IPS-NIHi7 (cell line): Measurements from ENCODE around the gene HDAC11.
"Not testable (repeated sequence)": the region's sequence is repeated elsewhere in the genome, so short reads cannot be mapped to it uniquely, and the experiment has no call there.

Source experiments
- DNase-seq: peaks from one replicate; pipeline ENCODE4 v3.0.0; 2012; ENCODE audit warnings: mixed read lengths; ENCODE audit errors: extremely low spot score

Gene HDAC11

DNA sequence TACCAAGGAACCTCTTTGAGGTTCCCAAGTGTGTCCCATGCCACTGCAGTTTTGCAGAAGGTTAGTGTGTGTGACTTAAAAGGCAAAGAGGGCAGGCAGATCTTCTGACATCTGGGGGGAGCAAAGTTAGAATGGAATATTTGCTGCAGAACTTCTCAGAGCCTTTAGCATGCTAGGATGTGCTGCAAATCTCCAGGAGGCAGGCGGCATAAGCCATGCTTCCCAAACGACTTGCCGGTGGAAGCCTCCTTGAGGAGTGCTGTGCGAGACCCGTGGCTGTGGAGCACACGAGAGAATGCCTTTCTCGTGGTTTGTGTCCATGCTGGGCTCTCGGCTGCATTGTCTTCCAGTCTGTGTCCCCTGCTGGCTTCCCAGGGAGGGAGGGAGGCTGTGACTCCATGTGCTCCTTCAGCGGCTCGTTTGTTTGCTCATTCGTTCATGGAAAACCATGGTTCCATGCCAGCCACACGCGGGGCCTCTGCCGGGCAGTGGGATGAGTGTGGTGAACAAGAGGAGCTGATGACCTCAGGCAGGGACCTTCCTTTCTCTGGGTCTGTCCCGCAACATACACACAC lies 13.8 kb downstream of the HDAC11 start:
- no peak for DNase-seq

DNA sequence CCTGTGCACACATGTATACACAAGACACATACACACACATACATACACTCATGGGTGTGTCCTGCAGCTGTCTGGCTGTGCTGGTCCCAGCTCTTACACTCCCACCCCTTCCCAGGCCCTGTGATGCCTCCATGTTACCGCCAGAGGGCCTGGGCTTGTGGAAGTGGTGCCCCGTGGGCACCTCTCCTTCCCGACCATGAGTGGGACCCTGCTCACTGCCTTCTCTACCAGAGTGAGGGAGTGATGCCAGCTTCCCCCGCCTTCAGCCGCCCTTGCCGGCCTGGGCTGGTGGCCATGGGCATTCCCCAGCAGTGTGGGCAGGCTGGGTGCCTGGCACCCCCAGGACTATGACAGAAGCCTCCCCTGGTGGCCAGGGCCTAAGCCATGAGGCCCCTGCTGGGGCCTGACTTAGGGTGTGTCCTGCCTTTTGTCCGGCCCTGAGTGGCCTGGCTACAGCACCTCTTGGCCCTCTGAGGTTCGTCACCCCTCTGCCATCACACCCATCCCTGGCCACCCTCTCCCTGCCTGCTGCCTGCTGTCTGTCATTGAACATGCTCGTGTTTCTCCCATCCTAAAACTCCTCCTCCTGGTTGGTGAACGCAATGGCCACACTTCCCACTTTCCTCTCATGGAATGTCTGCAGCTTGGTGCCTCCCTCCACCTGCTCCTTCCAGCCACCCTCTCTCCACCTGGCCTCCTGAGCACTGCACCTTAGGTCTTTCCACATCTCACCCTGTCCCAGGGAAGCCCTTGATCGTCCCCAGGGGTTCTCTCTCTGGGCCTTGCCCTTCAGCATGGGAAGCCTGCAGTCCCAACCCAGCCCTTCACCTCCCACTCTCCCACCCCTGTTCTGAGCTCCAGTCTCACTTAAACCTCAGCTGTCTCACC lies 14.6 kb downstream of the HDAC11 start:
- DNase-seq: no peak

DNA sequence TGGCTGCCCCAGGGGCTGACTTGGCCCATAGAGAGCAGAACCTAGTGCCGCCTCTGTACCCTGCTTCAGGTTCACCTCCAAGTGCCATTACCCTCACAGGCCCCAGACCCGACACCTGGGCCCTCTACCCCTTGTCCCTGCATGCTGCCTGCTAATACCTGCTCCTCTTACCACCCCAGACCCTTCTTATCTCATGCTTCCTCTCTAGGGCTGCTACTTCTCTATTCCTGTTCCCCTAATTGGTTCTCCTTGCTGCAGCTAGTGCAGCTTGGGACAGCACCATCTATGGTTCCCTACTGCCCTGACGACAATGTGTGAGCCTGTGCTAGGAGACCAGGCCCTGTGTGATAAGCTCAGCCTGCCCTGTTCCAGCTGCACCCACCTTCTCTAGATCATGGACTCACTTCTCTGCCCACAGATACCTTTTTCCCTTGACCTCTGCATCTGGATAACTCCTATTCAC lies 15.3 kb downstream of the HDAC11 start:
- no peak for DNase-seq

DNA sequence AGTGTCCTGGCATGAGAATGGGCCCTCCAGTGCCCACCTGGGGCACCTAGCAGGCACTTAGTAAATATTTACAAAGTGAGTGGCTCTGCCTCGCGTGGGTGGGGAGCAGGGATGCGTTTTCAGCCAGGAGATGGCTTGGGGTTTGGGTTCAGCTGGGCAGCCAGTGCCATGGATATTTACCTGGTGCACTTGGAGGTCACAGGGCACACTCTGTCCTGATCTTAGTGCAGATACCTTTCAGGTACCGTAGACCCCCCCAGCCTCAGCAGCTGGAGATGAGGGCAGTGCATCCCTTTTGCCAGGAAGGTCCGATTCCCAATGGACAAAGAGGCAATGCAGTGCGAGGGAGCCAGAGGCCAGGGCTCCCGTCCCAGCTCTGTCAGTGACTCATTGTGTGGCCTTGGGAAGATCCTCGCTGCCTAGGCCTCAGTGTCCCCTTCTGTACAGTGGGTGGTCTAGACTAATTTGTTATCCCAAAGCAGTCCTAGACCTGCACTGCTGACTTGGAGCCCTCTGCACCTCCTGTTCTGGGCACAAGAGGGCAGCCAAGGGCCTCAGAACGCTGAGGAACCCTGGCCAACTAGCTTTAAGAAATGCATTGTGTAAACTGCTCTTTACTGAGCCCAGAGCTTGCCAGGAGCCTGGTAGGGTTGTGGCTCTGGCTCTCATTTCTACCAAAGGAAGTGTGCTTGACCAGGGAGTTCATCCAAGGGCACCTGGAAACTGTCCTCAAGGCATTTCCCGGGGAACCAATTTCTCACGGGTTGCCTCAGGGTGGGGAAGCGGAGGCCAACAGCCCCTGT lies 16.0 kb downstream of the HDAC11 start:
- DNase-seq: peak; percentile 74

DNA sequence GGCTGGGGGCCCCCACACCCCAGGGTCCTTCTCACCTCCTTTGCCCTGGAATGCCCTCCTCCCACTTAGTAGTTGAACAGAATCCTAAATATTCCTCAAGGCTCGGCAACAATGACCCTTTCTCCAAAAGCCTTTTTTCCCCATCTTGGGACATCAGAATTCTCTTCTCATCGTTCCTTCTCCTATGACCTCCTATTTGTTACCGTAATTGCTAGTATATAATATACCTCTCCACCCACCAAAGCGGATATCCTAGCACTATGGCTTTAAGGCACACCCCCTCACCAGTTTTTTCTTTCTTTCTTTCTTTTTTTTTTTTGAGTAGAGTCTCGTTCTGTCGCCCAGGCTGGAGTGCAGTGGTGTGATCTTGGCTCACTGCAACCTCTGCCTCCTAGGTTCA lies 16.8 kb downstream of the HDAC11 start:
- DNase-seq: no peak

DNA sequence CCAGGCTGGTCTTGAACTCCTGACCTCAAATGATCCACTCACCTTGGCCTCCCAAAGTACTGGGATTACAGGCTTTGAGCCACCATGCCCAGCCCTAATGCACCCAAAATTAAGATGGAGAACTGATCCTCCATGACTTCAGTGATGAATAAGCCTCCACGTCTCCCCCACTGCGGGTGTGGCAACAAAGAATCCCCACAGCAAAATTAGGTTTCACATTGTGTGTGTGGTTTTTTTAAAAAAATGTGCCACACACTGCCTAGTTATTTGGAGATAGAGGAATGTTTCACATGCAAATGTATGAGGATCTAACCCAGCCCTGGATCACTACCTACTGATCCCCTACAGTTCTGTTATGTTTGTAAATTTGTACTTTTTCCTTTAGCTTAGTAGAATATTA lies 17.3 kb downstream of the HDAC11 start:
- no peak for DNase-seq

DNA sequence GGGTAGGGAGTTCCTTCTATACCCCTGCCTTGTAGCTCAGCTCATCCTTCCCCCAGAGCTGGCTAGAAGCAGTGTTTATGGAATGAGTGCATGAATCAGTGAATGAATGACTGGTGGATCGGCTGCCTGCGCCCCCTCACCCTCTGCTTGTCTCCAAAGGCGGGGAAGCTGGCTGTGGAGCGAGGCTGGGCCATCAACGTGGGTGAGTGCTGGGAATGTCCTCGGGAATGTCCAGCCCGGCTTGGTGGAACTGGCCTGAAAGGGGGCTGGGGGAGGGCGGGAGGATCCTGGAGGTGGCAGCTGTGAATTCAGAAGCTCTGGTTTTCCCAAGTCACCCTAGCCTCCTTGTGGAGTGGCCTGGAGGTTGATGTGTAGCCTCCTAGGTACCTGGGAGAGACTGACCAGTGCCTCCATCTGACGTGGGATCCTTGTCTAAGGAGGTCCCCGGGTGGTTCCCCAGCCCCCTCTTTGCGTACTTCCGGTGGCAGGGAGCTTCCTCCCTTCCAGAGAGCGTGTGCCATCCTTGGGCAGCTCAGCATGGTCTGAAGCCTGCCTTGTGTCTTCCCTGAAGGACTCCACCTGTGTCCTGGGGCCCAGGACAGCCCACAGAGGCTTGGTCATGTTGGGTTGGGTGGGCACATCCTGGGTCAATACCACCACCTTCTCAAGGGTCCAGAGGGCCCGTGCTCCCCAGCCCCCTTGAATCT lies 18.4 kb downstream of the HDAC11 start:
- no peak for DNase-seq

DNA sequence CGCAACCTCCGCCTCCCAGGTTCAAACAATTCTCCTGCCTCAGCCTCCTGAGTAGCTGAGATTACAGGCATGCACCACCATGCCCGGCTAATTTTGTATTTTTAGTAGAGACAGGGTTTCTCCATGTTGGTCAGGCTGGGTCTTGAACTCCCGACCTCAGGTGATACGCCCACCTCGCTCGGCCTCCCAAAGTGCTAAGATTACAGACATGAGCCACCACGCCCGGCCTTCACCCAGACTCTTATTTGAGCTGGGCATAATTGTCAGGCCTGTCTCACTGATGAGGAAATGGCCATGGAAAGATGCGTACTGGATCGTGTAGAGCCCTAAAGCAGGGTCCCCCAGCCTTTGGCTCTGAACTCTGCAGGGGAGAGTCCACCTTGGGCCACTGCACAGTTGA lies 19.1 kb downstream of the HDAC11 start:
- not testable (repeated sequence) for DNase-seq

DNA sequence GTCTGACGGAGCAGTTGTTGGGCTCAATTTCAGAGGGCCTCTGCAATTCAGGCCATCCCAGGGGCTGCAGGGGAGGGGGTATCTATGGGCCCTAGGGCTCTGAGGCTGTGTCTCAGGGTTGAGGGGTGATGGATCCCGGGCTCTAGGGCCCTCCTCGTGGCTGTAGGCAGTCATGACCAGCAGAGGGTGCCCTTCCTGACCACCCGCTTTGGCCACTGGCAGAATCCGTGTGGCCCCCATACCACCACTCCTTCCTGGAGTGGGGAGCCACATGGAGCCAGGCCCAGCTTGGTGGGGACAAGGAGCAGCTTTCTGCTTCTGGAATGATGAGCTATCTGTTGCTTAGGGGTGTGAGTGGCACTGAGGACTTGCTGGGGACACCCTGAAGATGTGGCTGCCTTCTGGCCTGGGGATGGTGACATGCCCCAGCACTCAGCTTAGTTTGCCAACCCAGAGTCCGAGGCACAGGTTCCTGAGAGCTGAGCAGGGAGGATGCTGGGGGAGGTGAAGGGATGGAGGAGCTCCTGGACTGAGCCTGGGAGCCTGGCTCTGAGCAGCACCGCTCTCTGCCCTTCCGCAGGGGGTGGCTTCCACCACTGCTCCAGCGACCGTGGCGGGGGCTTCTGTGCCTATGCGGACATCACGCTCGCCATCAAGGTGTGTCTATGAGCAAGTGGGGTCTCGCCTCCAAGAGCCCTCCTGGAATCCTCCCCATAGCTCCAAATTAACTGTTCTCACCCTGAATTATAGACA lies 20.2 kb downstream of the HDAC11 start:
- peak; percentile 85 for DNase-seq

DNA sequence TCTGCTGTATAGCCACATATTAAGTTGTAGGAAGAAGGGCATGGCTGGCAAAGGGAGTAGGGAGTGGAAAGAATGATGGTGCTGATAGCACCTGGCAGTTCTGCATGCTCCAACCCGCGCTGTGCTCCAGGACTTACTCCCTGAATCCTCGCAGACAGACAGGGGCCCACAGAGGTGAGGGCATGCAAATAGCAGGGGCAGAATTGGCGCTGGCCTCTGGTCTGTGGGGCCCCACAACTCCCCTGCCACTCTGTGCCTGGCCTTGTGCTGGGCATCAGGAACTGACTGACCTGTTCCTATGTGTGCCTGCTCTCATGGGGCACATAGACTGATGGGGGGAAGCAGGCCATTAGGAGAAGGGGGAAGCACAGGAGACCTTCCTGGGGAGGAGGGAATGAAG lies 20.9 kb downstream of the HDAC11 start:
- DNase-seq: no peak

DNA sequence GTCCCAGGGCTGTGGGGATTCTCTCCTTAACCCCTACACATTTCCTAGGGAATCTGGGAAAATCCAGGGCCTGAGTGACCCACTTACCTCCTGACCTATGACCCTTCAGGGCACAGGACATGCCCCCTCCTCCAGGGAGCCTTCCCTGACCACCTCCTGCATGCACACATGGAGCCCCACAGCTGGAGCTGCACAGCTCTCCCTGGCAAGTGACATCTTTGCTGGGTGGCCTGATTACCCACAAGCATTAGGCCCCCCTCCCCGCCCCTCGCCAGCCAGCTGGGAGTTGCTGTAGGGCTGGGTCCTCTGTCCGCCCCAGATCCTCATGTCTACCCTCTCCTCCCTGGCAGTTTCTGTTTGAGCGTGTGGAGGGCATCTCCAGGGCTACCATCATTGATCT lies 21.4 kb downstream of the HDAC11 start:
- DNase-seq: no peak

DNA sequence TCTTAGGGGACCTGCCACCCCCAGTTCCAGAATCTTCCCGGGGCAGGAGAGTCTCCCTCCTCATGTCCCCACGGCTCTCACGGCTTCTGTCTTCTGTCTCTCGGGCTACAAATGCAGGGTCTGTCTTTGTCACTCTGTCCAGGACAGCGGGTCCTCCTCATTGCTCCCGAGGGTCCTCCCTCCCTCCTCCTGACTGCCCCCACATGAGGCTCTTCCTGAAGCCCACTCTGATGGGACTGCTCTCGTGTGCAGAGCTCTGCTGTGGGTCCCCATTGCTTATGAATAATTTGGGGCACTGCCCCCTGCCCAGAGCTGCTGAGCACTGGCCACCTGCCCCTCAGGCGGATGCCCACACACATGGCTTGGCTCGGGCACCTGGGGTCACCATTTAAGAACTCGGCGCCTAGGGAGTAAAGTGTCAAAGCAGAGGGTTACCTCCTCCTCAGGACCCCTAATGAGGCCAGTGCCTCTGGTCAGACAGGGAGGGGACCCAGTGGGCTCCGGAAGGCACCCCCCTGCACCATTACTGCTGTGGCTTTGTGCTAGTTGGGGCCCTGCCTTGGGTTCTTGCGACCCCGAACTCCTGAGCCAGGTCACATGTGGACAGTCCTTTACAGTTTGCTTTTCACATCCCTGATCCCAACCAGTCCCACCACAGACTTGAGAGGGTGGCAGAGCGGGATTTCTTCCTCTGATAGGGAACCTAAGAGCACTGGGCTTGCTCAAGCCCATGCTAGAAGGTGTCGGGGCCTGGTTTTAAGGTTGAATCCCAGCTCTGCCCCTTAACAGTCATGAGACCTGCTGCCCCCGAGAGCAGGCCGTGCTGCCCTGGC lies 22.1 kb downstream of the HDAC11 start:
- no peak for DNase-seq

DNA sequence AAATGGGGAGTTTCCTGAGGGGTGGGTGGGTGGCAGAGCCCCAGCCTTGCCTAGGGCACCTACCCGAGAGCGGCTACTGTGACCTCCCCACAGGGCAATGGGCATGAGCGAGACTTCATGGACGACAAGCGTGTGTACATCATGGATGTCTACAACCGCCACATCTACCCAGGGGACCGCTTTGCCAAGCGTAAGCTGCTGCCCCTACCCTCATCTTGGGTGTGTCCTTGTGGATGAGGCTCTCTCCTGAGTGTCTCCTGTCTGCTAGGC lies 22.6 kb downstream of the HDAC11 start:
- DNase-seq: no peak

DNA sequence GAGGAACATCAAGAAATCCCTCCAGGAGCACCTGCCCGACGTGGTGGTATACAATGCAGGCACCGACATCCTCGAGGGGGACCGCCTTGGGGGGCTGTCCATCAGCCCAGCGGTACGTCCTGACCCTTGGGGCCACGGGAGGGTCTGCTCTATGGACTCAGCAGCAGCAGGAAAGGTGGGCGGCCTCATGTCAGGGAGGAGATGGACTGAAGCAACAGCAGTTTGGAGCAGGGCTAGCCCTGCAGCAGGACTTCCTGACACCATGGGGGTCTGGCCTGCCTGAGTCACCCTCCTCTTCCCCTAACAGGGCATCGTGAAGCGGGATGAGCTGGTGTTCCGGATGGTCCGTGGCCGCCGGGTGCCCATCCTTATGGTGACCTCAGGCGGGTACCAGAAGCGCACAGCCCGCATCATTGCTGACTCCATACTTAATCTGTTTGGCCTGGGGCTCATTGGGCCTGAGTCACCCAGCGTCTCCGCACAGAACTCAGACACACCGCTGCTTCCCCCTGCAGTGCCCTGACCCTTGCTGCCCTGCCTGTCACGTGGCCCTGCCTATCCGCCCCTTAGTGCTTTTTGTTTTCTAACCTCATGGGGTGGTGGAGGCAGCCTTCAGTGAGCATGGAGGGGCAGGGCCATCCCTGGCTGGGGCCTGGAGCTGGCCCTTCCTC lies 24.2 kb downstream of the HDAC11 start:
- no peak for DNase-seq

DNA sequence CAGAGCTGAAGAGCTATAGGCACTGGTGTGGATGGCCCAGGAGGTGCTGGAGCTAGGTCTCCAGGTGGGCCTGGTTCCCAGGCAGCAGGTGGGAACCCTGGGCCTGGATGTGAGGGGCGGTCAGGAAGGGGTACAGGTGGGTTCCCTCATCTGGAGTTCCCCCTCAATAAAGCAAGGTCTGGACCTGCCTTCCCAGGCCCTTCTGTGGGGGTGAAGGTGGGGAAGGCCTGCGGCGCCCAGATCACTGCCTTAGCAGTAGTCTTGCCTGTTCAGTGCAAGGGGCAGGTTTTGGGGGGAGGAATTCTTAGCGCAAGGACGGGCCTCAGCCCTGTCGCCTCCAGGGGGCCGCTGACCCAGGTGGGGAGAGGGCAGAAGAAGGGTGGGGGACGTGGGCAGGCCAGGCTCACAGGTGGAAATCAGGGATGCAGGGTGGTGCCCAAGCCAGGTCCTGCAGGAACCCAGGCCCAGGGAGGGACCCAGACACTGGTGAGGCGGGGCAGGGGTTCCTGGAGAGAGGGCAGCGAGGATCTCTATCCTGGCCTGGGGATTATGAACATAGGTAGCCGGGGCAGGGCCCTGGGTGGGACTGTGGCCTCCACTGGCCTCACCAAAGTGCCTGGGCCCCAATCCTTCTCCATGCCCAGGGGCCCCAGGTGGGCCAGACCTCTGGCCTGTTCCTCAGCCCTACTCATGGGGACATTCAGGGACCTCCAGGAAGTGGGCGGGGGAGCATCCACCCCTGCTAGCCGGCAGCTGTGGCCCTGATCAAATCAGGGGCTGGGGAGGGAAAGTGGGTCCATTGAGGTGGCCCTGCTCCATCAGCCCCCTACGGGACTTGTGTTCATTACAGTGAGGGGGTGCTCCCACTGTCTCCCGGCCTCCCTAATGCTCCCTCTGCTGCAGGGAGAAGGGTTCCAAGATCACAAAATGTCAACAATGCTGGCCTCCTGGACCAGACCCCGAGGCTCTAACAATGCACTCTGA lies 25.3 kb downstream of the HDAC11 start:
- no peak for DNase-seq

DNA sequence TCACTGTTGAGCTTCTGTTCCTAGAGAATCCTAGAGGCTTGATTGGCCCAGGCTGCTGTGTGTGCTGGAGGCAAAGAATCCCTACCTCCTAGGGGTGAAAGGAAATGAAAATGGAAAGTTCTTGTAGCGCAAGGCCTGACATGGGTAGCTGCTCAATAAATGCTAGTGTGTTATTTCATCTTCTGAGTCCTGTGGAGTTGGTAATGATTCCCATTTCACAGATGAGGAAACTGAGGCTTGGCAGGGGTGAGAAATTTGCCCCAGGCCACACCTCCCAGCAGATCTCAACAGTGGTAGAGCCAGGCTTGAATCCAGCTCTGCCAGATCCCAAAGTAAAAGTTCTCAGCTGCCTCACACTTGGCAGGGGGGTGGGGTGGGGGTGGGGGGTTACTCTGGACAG lies 26.1 kb downstream of the HDAC11 start:
- no peak for DNase-seq

DNA sequence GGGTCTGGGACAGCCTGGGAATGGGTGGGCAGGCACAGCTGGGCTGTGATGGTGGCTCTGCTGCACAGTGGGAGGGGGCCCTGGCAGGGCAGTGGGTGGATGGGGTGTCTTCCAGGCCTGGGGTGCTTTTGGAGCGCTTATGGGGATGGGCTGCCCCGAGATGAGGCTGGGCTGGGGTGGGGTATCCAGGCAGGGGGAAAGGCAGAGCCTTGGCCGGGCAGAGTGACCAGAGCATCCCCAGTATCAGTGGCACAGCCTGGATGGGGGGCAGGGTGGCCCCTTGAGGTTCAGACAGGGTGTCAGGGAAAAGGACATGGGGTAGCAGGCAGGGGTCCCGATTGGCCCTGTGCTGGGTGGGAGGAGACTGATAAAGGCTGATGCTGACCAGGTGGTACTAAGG lies 26.6 kb downstream of the HDAC11 start:
- DNase-seq: no peak

DNA sequence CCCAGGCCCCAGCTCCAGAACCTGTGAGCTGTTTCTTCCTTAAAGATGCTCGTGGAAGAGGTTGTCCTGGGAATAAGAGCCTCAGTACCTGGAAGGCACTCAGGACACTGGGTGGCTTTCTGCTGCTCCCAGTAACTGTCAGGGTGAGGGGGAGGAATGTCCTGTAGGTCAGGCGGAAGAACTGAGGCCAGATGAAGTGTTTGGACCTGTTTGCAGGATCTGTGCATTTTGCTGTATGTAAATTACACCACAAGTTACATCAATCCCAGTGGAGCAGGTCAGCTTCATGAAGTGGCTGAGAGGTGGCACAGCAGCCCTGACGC lies 27.1 kb downstream of the HDAC11 start:
- no peak for DNase-seq
